Measurements from ENCODE around the gene NFATC2.

GRCh38 chr20:51422514-51423289 is 119.8 kb downstream of the NFATC2 start:
- TF ChIP-seq, protein P1, sequence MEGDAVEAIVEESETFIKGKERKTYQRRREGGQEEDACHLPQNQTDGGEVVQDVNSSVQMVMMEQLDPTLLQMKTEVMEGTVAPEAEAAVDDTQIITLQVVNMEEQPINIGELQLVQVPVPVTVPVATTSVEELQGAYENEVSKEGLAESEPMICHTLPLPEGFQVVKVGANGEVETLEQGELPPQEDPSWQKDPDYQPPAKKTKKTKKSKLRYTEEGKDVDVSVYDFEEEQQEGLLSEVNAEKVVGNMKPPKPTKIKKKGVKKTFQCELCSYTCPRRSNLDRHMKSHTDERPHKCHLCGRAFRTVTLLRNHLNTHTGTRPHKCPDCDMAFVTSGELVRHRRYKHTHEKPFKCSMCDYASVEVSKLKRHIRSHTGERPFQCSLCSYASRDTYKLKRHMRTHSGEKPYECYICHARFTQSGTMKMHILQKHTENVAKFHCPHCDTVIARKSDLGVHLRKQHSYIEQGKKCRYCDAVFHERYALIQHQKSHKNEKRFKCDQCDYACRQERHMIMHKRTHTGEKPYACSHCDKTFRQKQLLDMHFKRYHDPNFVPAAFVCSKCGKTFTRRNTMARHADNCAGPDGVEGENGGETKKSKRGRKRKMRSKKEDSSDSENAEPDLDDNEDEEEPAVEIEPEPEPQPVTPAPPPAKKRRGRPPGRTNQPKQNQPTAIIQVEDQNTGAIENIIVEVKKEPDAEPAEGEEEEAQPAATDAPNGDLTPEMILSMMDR (conservative IDR thresholded peaks at IDR 0.05), result no peak
- TF ChIP-seq EZH2 (IDR thresholded peaks at IDR 0.05; ENCODE audit: low read depth), result no peak

Measured in PC-9 (cell line).